ENCODE data around the gene SBNO1.

The SBNO1 gene

GRCh38 chr12:123387508-123388176, 23.0 kb upstream of the SBNO1 start:
- TF ChIP-seq TAF1 (IDR thresholded peaks at IDR 0.05; ENCODE audit: borderline replicate concordance, insufficient read depth, low read length) (no peak), FOXP2 (optimal IDR thresholded peaks at IDR 0.05; ENCODE audit: borderline replicate concordance, extremely low read depth, extremely low read length, insufficient read depth) (no peak), POLR2AphosphoS5 (IDR thresholded peaks at IDR 0.05; ENCODE audit: low read depth, low read length) (no peak), SIN3A (IDR thresholded peaks at IDR 0.05; ENCODE audit: borderline replicate concordance, insufficient read depth, low read length) (no peak), REST (IDR thresholded peaks at IDR 0.05; ENCODE audit: insufficient read depth in 1 of 2, low read depth in 2 of 2, low read length in 2 of 2) (no peak)

GRCh38 chr12:123384994-123385376, 20.3 kb upstream of the SBNO1 start:
- TF ChIP-seq REST (IDR thresholded peaks at IDR 0.05; ENCODE audit: insufficient read depth in 1 of 2, low read depth in 2 of 2, low read length in 2 of 2) (no peak), FOXP2 (optimal IDR thresholded peaks at IDR 0.05; ENCODE audit: borderline replicate concordance, extremely low read depth, extremely low read length, insufficient read depth) (no peak), SIN3A (IDR thresholded peaks at IDR 0.05; ENCODE audit: borderline replicate concordance, insufficient read depth, low read length) (no peak), TAF1 (IDR thresholded peaks at IDR 0.05; ENCODE audit: borderline replicate concordance, insufficient read depth, low read length) (no peak), POLR2AphosphoS5 (IDR thresholded peaks at IDR 0.05; ENCODE audit: low read depth, low read length) (no peak)

- TF ChIP-seq SIN3A (IDR thresholded peaks at IDR 0.05; ENCODE audit: borderline replicate concordance, insufficient read depth, low read length) (no peak), REST (IDR thresholded peaks at IDR 0.05; ENCODE audit: insufficient read depth in 1 of 2, low read depth in 2 of 2, low read length in 2 of 2) (no peak), TAF1 (IDR thresholded peaks at IDR 0.05; ENCODE audit: borderline replicate concordance, insufficient read depth, low read length) (no peak), FOXP2 (optimal IDR thresholded peaks at IDR 0.05; ENCODE audit: borderline replicate concordance, extremely low read depth, extremely low read length, insufficient read depth) (no peak), POLR2AphosphoS5 (IDR thresholded peaks at IDR 0.05; ENCODE audit: low read depth, low read length) (no peak)
Measured at GRCh38 chr12:123384318-123384993, 19.8 kb upstream of the SBNO1 start.

GRCh38 chr12:123382684-123383083, 18.0 kb upstream of the SBNO1 start:
- TF ChIP-seq FOXP2 (optimal IDR thresholded peaks at IDR 0.05; ENCODE audit: borderline replicate concordance, extremely low read depth, extremely low read length, insufficient read depth) (no peak), SIN3A (IDR thresholded peaks at IDR 0.05; ENCODE audit: borderline replicate concordance, insufficient read depth, low read length) (no peak), TAF1 (IDR thresholded peaks at IDR 0.05; ENCODE audit: borderline replicate concordance, insufficient read depth, low read length) (no peak), POLR2AphosphoS5 (IDR thresholded peaks at IDR 0.05; ENCODE audit: low read depth, low read length) (no peak), REST (IDR thresholded peaks at IDR 0.05; ENCODE audit: insufficient read depth in 1 of 2, low read depth in 2 of 2, low read length in 2 of 2) (no peak)
